ENCODE measurements around the gene LMOD1. TPM values are rescaled to one million over a fixed set of nuclear protein-coding genes. Genes with fewer than 3 reads are reported as not detected.

Gene LMOD1
- polyA plus RNA-seq, 1 experiment = 41.1 TPM

GRCh38 chr1:201933840-201934430 lies 12.4 kb downstream of the LMOD1 start:
- no peaks in the 10 kb centered on the region for H3K27me3 ChIP-seq (ENCODE audit: control insufficient read depth, insufficient read depth, low read length)
- TF ChIP-seq, protein P1, sequence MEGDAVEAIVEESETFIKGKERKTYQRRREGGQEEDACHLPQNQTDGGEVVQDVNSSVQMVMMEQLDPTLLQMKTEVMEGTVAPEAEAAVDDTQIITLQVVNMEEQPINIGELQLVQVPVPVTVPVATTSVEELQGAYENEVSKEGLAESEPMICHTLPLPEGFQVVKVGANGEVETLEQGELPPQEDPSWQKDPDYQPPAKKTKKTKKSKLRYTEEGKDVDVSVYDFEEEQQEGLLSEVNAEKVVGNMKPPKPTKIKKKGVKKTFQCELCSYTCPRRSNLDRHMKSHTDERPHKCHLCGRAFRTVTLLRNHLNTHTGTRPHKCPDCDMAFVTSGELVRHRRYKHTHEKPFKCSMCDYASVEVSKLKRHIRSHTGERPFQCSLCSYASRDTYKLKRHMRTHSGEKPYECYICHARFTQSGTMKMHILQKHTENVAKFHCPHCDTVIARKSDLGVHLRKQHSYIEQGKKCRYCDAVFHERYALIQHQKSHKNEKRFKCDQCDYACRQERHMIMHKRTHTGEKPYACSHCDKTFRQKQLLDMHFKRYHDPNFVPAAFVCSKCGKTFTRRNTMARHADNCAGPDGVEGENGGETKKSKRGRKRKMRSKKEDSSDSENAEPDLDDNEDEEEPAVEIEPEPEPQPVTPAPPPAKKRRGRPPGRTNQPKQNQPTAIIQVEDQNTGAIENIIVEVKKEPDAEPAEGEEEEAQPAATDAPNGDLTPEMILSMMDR (IDR thresholded peaks at IDR 0.05; ENCODE audit: low read depth, low read length) = no peak
- ChIA-PET CTCF (interaction anchor here (2.0 kb wide), 1 partner anchor 11 kb away, joined by 10 read pairs; no protein-coding TSS in a partner anchor), POLR2A (interaction anchor here (0.6 to 1.2 kb wide), 2 partner anchors 12 to 14 kb away, joined by 3 to 4 read pairs; partner anchors contain the start of gene LMOD1)
- H3K9me3 ChIP-seq (ENCODE audit: control insufficient read depth, insufficient read depth, low read length) = no peaks in the 10 kb centered on the region
- peak overlapping the region; percentile 34 for H3K27ac ChIP-seq (ENCODE audit: low read depth, low read length)
- no peak for DNase-seq (ENCODE audit: low read depth, low spot score)
- H3K4me3 ChIP-seq (ENCODE audit: low read depth, low read length) = no peak overlapping the region

- Histone ChIP-seq H3K9me3 (ENCODE audit: control insufficient read depth, insufficient read depth, low read length) (no peaks in the 10 kb centered on the region), H3K27ac (ENCODE audit: low read depth, low read length) (no peak overlapping the region), H3K27me3 (ENCODE audit: control insufficient read depth, insufficient read depth, low read length) (no peaks in the 10 kb centered on the region), H3K4me3 (ENCODE audit: low read depth, low read length) (no peak overlapping the region)
- POLR2A ChIA-PET = interaction anchor here (0.9 kb wide), 1 partner anchor 14 kb away, joined by 3 read pairs; no protein-coding TSS in a partner anchor
- TF ChIP-seq, protein P1 (IDR thresholded peaks at IDR 0.05; ENCODE audit: low read depth, low read length) = no peak
- DNase-seq (ENCODE audit: low read depth, low spot score) = no peak
- CTCF ChIA-PET = no interaction called here
Measured at GRCh38 chr1:201930803-201931202, 15.5 kb downstream of the LMOD1 start.

DNA sequence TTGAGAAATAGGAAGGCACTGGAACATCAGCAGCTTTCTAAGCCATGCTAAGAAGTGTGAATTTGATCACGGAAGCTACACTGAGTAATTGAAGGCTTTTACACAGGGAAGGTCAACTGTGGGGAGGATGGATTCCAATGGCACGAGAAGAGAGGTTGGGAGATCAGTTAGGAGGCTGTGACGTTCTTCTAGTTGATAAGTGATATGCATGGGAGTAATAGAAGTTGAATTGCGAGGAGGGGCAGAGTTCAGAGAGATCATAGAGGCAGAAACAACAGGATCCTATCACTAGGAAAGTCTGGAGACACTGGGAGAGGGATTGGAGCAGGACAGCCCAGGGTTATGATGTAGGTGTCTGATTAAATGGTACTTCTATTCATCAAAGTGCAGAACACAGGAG lies 16.2 kb downstream of the LMOD1 start:
- Histone ChIP-seq H3K4me3 (ENCODE audit: low read depth, low read length) (no peak overlapping the region), H3K27me3 (ENCODE audit: control insufficient read depth, insufficient read depth, low read length) (no peaks in the 10 kb centered on the region), H3K9me3 (ENCODE audit: control insufficient read depth, insufficient read depth, low read length) (no peaks in the 10 kb centered on the region), H3K27ac (ENCODE audit: low read depth, low read length) (no peak overlapping the region)
- TF ChIP-seq, protein P1 (IDR thresholded peaks at IDR 0.05; ENCODE audit: low read depth, low read length) = no peak
- ChIA-PET POLR2A (no interaction called here), CTCF (no interaction called here)
- DNase-seq (ENCODE audit: low read depth, low spot score) = no peak

GRCh38 chr1:201928266-201928665 lies 18.1 kb downstream of the LMOD1 start:
- Histone ChIP-seq H3K27me3 (ENCODE audit: control insufficient read depth, insufficient read depth, low read length) (no peaks in the 10 kb centered on the region), H3K9me3 (ENCODE audit: control insufficient read depth, insufficient read depth, low read length) (no peaks in the 10 kb centered on the region), H3K4me3 (ENCODE audit: low read depth, low read length) (no peak overlapping the region), H3K27ac (ENCODE audit: low read depth, low read length) (no peak overlapping the region)
- no peak for DNase-seq (ENCODE audit: low read depth, low spot score)
- ChIA-PET POLR2A (interaction anchor here (1.5 kb wide), 1 partner anchor 9 kb away, joined by 4 read pairs; no protein-coding TSS in a partner anchor), CTCF (interaction anchor here (1.7 kb wide), 1 partner anchor 10 kb away, joined by 4 read pairs; no protein-coding TSS in a partner anchor)
- TF ChIP-seq, protein P1 (IDR thresholded peaks at IDR 0.05; ENCODE audit: low read depth, low read length) = no peak

GRCh38 chr1:201925981-201926645 lies 20.2 kb downstream of the LMOD1 start:
- TF ChIP-seq, protein P1 (IDR thresholded peaks at IDR 0.05; ENCODE audit: low read depth, low read length) = no peak
- no peak for DNase-seq (ENCODE audit: low read depth, low spot score)
- Histone ChIP-seq H3K9me3 (ENCODE audit: control insufficient read depth, insufficient read depth, low read length) (no peaks in the 10 kb centered on the region), H3K4me3 (ENCODE audit: low read depth, low read length) (no peak overlapping the region), H3K27me3 (ENCODE audit: control insufficient read depth, insufficient read depth, low read length) (no peaks in the 10 kb centered on the region), H3K27ac (ENCODE audit: low read depth, low read length) (peak overlapping the region; percentile 65)
- ChIA-PET POLR2A (interaction anchor here (1.2 kb wide), 1 partner anchor 9 kb away, joined by 4 read pairs; no protein-coding TSS in a partner anchor), CTCF (no interaction called here)

Data from AG04450 (cell line).